Endothelial cell of umbilical vein (primary cell): ENCODE results near the gene SFMBT2.

Experiments used
- CTCF ChIP-seq, 2 donors: IDR thresholded peaks; 1 replicate in 1 of 2; 2 replicates in 1 of 2; pipeline ENCODE4 v1.5.1; 2011; ENCODE audit warnings: low read length in 2 of 2, mild to moderate bottlenecking in 2 of 2, moderate library complexity in 2 of 2, control low read depth in 1 of 2, inconsistent platforms in 1 of 2, low read depth in 1 of 2; ENCODE audit not compliant: insufficient read depth in 1 of 2; ENCODE audit errors: extremely low read depth in 1 of 2
- EZH2 ChIP-seq: IDR thresholded peaks from 2 replicates; pipeline ENCODE4 v1.6.1; 2012; ENCODE audit warnings: borderline replicate concordance, low read depth, mild to moderate bottlenecking, moderate library complexity, low read length, inconsistent platforms; ENCODE audit not compliant: severe bottlenecking
- FOS ChIP-seq: IDR thresholded peaks from 2 replicates; pipeline ENCODE4 v1.6.1; 2011; ENCODE audit warnings: mild to moderate bottlenecking, low read length, moderate library complexity, borderline replicate concordance; ENCODE audit not compliant: insufficient read depth
- GATA2 ChIP-seq: IDR thresholded peaks from 2 replicates; pipeline ENCODE4 v1.7.0; 2011; ENCODE audit warnings: low read depth, mild to moderate bottlenecking, moderate library complexity, mixed read lengths, low read length; ENCODE audit not compliant: insufficient read length, insufficient read depth
- JUN ChIP-seq: IDR thresholded peaks from 2 replicates; pipeline ENCODE4 v1.6.1; 2011; ENCODE audit warnings: borderline replicate concordance, low read depth; ENCODE audit not compliant: insufficient read length, insufficient read depth
- MAX ChIP-seq: IDR thresholded peaks from 2 replicates; pipeline ENCODE4 v1.6.1; 2011; ENCODE audit not compliant: insufficient read depth, insufficient read length
- MYC ChIP-seq: IDR thresholded peaks from one replicate; pipeline ENCODE4 v1.6.1; 2011; ENCODE audit warnings: mild to moderate bottlenecking, low read depth, low read length
- POLR2A ChIP-seq: IDR thresholded peaks from 2 replicates; pipeline ENCODE4 v1.6.1; 2012; ENCODE audit warnings: low read depth, mild to moderate bottlenecking, control low read depth, low read length
- POLR2AphosphoS5 ChIP-seq: IDR thresholded peaks from 2 replicates; pipeline ENCODE4 v1.6.1; 2012; ENCODE audit warnings: low read depth, mild to moderate bottlenecking, control low read depth, low read length, moderate library complexity; ENCODE audit not compliant: insufficient read depth

GRCh38 chr10:7389346-7389745 is 21.5 kb downstream of the SFMBT2 start:
- TF ChIP-seq POLR2A = no peak
- TF ChIP-seq CTCF (IDR thresholded peaks at IDR 0.05; ENCODE audit: extremely low read depth in 1 of 2, insufficient read depth in 1 of 2, low read depth in 1 of 2, low read length in 2 of 2) = no peak
- no peak for TF ChIP-seq FOS
- no peak for TF ChIP-seq MAX
- TF ChIP-seq MYC = no peak
- no peak for TF ChIP-seq POLR2AphosphoS5
- no peak for TF ChIP-seq JUN
- TF ChIP-seq EZH2 = no peak
- TF ChIP-seq GATA2 = no peak
